ENCODE results near the gene GPANK1. TPM values are rescaled to one million over a fixed set of nuclear protein-coding genes. Genes with fewer than 3 reads are reported as not detected.

Gene GPANK1
- total and polyA plus RNA-seq, 2 donors (not counting 1 experiment from before 2014, with no cell fraction given): 22.6 to 24.3 TPM

GRCh38 chr6:31677955-31678354, 13.2 kb upstream of the GPANK1 start:
- POLR2A ChIA-PET: interaction anchor here (0.6 kb wide), 1 partner anchor 109 kb away, joined by 5 read pairs; no protein-coding TSS in a partner anchor

GRCh38 chr6:31676904-31677303, 12.1 kb upstream of the GPANK1 start:
- TF ChIP-seq CTCF (IDR thresholded peaks at IDR 0.05) (no peak), EZH2 (IDR thresholded peaks at IDR 0.05; ENCODE audit: borderline replicate concordance, insufficient read depth, low read depth, low read length, poor library complexity, severe bottlenecking) (no peak)
- Histone ChIP-seq H3K27me3 (replicated peaks in 1 of 4; ENCODE audit: control extremely low read depth in 1 of 4, control insufficient read depth in 3 of 4, insufficient read depth in 4 of 4, low read length in 3 of 4) (no peaks in the 10 kb centered on the region), H3K79me2 (ENCODE audit: control insufficient read depth, insufficient read depth, low read length) (no peaks in the 10 kb centered on the region), H3K4me1 (ENCODE audit: control insufficient read depth in 2 of 2, insufficient read depth in 2 of 2, low read length in 2 of 2) (peaks cover 15 to 29% of the 10 kb centered on the region in 2 donors), H3K36me3 (replicated peaks in 1 of 2; ENCODE audit: control extremely low read depth in 1 of 2, control insufficient read depth in 1 of 2, extremely low read depth in 1 of 2, insufficient read depth in 2 of 2, low read length in 1 of 2) (peaks cover 5 to 7% of the 10 kb centered on the region in 2 experiments), H3K4me2 (replicated peaks; ENCODE audit: low read depth, low read length, poor library complexity, severe bottlenecking) (no peak overlapping the region), H2AFZ (ENCODE audit: insufficient read depth, low read depth, low read length, poor library complexity, severe bottlenecking) (no peak overlapping the region), H3K4me3 (ENCODE audit: control extremely low read depth in 1 of 5, extremely low read depth in 1 of 5, insufficient read depth in 1 of 5, low read depth in 2 of 5, low read length in 4 of 5) (no peak overlapping the region), H4K20me1 (ENCODE audit: control insufficient read depth, insufficient read depth, low read length, poor library complexity, severe bottlenecking) (no peaks in the 10 kb centered on the region), H3K9ac (ENCODE audit: low read length) (no peak overlapping the region), H3K9me3 (ENCODE audit: control extremely low read depth in 1 of 3, control insufficient read depth in 2 of 3, insufficient read depth in 1 of 3, low read length in 2 of 3) (no peaks in the 10 kb centered on the region), H3K27ac (ENCODE audit: low read length in 2 of 2) (no peak overlapping the region)
- POLR2A ChIA-PET: no interaction called here
- Mint-ChIP-seq H3K27ac (no peak overlapping the region), H3K9me3 (ENCODE audit: insufficient read depth) (no peaks in the 10 kb centered on the region), H3K4me1 (peaks cover 39% of the 10 kb centered on the region), H3K27me3 (no peaks in the 10 kb centered on the region), H3K4me3 (no peak overlapping the region)
- ATAC-seq (ENCODE audit: low read depth): no peak
- CTCF ChIA-PET: interaction anchor here (1.6 to 3.3 kb wide), 2 partner anchors 126 to 187 kb away, joined by 7 to 11 read pairs; no protein-coding TSS in a partner anchor
- 92% methylated on average over 2 of the region's 6 CpGs for WGBS (ENCODE audit: insufficient coverage)
- intact Hi-C loops (cut with micrococcal nuclease): no loop called here
- DNase-seq: no peak

More at GRCh38 chr6:31677955-31678354, 13.2 kb upstream of the GPANK1 start:
- Histone ChIP-seq H3K79me2 (ENCODE audit: control insufficient read depth, insufficient read depth, low read length) (no peaks in the 10 kb centered on the region), H3K4me2 (replicated peaks; ENCODE audit: low read depth, low read length, poor library complexity, severe bottlenecking) (no peak overlapping the region), H3K4me3 (ENCODE audit: control extremely low read depth in 1 of 5, extremely low read depth in 1 of 5, insufficient read depth in 1 of 5, low read depth in 2 of 5, low read length in 4 of 5) (no peak overlapping the region), H4K20me1 (ENCODE audit: control insufficient read depth, insufficient read depth, low read length, poor library complexity, severe bottlenecking) (no peaks in the 10 kb centered on the region), H3K27ac (ENCODE audit: low read length in 2 of 2) (no peak overlapping the region), H3K4me1 (ENCODE audit: control insufficient read depth in 2 of 2, insufficient read depth in 2 of 2, low read length in 2 of 2) (peaks cover 16 to 36% of the 10 kb centered on the region in 2 donors), H2AFZ (ENCODE audit: insufficient read depth, low read depth, low read length, poor library complexity, severe bottlenecking) (no peak overlapping the region), H3K36me3 (replicated peaks in 1 of 2; ENCODE audit: control extremely low read depth in 1 of 2, control insufficient read depth in 1 of 2, extremely low read depth in 1 of 2, insufficient read depth in 2 of 2, low read length in 1 of 2) (peaks cover 0 to 2% of the 10 kb centered on the region in 2 experiments), H3K9me3 (ENCODE audit: control extremely low read depth in 1 of 3, control insufficient read depth in 2 of 3, insufficient read depth in 1 of 3, low read length in 2 of 3) (no peaks in the 10 kb centered on the region), H3K27me3 (replicated peaks in 1 of 4; ENCODE audit: control extremely low read depth in 1 of 4, control insufficient read depth in 3 of 4, insufficient read depth in 4 of 4, low read length in 3 of 4) (no peaks in the 10 kb centered on the region), H3K9ac (ENCODE audit: low read length) (no peak overlapping the region)
- H3K27ac Mint-ChIP-seq: no peak overlapping the region
- peaks cover 42% of the 10 kb centered on the region for H3K4me1 Mint-ChIP-seq
- no peaks in the 10 kb centered on the region for H3K27me3 Mint-ChIP-seq
- no peaks in the 10 kb centered on the region for H3K9me3 Mint-ChIP-seq (ENCODE audit: insufficient read depth)
- intact Hi-C loops (cut with micrococcal nuclease): no loop called here
- DNase-seq (no peak), ATAC-seq (ENCODE audit: low read depth) (no peak)
- whole genome bisulfite sequencing (ENCODE audit: insufficient coverage): 74% methylated on average over 7 of the region's 8 CpGs
- no peak for TF ChIP-seq CTCF (IDR thresholded peaks at IDR 0.05)
- TF ChIP-seq EZH2 (IDR thresholded peaks at IDR 0.05; ENCODE audit: borderline replicate concordance, insufficient read depth, low read depth, low read length, poor library complexity, severe bottlenecking): no peak
- no peak overlapping the region for H3K4me3 Mint-ChIP-seq
- CTCF ChIA-PET: interaction anchor here (0.5 to 3.3 kb wide), 6 partner anchors 50 to 211 kb away, joined by 3 to 15 read pairs (median 5); no protein-coding TSS in a partner anchor

Measured in B cell (primary cell).